GM13977 (cell line): Measurements from ENCODE around the gene CFAP46.

Experiments
- DNase-seq: peaks from one replicate; pipeline ENCODE4 v3.0.0; 2012; ENCODE audit warnings: low spot score
- in situ Hi-C: fragments of 300-500 bp; cut with MboI; formaldehyde crosslinking; loops from one replicate; pipeline ENCODE4 v1.12.0; 2022; ENCODE audit warnings: low sequenced_read_pairs, low pct_unique_long_range_greater_than_20kb, mixed read lengths, inconsistent platforms; ENCODE audit not compliant: unreplicated experiment
- TF ChIP-seq, protein P1 (sequence below): IDR thresholded peaks from 2 replicates; pipeline ENCODE4 v1.5.1; 2012; ENCODE audit warnings: mild to moderate bottlenecking, control low read depth; ENCODE audit not compliant: insufficient read depth; ENCODE audit errors: extremely low read depth, missing control alignments

CFAP46 gene

GRCh38 chr10:132909491-132910071 is 32.8 kb downstream of the CFAP46 start:
- no peak for DNase-seq
- in situ Hi-C loops: no loop called here

GRCh38 chr10:132908621-132909295 is 33.6 kb downstream of the CFAP46 start:
- in situ Hi-C loops: no loop called here
- TF ChIP-seq, protein P1, sequence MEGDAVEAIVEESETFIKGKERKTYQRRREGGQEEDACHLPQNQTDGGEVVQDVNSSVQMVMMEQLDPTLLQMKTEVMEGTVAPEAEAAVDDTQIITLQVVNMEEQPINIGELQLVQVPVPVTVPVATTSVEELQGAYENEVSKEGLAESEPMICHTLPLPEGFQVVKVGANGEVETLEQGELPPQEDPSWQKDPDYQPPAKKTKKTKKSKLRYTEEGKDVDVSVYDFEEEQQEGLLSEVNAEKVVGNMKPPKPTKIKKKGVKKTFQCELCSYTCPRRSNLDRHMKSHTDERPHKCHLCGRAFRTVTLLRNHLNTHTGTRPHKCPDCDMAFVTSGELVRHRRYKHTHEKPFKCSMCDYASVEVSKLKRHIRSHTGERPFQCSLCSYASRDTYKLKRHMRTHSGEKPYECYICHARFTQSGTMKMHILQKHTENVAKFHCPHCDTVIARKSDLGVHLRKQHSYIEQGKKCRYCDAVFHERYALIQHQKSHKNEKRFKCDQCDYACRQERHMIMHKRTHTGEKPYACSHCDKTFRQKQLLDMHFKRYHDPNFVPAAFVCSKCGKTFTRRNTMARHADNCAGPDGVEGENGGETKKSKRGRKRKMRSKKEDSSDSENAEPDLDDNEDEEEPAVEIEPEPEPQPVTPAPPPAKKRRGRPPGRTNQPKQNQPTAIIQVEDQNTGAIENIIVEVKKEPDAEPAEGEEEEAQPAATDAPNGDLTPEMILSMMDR: no peak
- no peak for DNase-seq

More at GRCh38 chr10:132909491-132910071, 32.8 kb downstream of the CFAP46 start:
- TF ChIP-seq, protein P1: no peak

GRCh38 chr10:132907821-132908620 is 34.3 kb downstream of the CFAP46 start:
- TF ChIP-seq, protein P1: no peak
- in situ Hi-C loops: no loop called here
- DNase-seq: no peak

GRCh38 chr10:132906836-132907235 is 35.5 kb downstream of the CFAP46 start:
- DNase-seq: no peak
- in situ Hi-C loops: no loop called here
- TF ChIP-seq, protein P1: no peak

DNA sequence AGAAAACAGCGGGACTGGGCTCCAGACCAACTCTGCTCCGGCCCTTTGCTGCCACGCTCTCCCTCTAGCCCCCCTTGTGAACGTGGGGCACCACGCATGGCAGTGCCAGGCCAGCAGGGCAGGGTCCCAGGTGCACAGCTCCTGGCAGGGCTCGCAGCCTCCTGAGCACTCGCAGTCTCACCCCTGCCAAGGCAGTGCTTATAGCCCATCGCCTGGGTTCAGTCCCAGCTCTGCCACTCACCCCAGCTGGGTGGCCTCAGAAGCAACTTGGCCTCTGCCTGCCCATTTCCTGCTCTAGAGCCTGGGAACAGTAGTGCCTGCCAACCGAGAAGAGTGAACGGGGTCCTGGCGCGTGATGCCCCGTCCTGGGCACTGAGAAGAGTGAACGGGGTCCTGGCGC is 36.3 kb downstream of the CFAP46 start:
- TF ChIP-seq, protein P1: no peak
- in situ Hi-C loops: no loop called here
- no peak for DNase-seq

GRCh38 chr10:132905661-132906060 is 36.7 kb downstream of the CFAP46 start:
- in situ Hi-C loops: no loop called here
- no peak for DNase-seq
- TF ChIP-seq, protein P1: no peak
